ENCODE measurements around the gene OLFML2A.

Gene OLFML2A

DNA sequence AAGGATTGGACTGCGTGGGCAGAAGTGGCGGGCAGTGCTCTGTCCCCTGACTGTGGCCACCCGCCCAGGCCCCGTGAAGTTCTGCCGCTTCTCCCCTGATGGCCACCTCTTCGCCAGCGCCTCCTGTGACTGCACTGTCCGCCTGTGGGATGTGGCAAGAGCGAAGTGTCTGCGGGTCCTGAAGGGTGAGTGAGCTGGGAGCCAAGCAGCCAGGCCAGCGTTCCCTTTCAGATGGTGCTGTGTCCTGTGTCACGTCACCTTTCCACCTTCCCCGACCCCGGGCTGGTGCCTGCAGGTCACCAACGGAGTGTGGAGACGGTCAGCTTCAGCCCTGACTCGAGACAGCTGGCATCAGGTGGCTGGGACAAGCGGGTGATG lies 78.6 kb downstream of the OLFML2A start:
- FAIRE-seq = no peak
- TF ChIP-seq TAF1 (IDR thresholded peaks at IDR 0.05; ENCODE audit: borderline replicate concordance, low read depth, low read length) (no peak), POLR2AphosphoS5 (IDR thresholded peaks at IDR 0.05; ENCODE audit: low read depth, low read length) (no peak), POLR2A (IDR thresholded peaks at IDR 0.05; ENCODE audit: low read depth, low read length) (no peak)

GRCh38 chr9:124855944-124856765 lies 79.2 kb downstream of the OLFML2A start:
- FAIRE-seq (no peak), DNase-seq (ENCODE audit: insufficient read length) (no peak)
- TF ChIP-seq TAF1 (IDR thresholded peaks at IDR 0.05; ENCODE audit: borderline replicate concordance, low read depth, low read length) (no peak), POLR2A (IDR thresholded peaks at IDR 0.05; ENCODE audit: low read depth, low read length) (no peak), POLR2AphosphoS5 (IDR thresholded peaks at IDR 0.05; ENCODE audit: low read depth, low read length) (no peak)

More for the DNA sequence above, 78.6 kb downstream of the OLFML2A start:
- DNase-seq (ENCODE audit: insufficient read length) = no peak

DNA sequence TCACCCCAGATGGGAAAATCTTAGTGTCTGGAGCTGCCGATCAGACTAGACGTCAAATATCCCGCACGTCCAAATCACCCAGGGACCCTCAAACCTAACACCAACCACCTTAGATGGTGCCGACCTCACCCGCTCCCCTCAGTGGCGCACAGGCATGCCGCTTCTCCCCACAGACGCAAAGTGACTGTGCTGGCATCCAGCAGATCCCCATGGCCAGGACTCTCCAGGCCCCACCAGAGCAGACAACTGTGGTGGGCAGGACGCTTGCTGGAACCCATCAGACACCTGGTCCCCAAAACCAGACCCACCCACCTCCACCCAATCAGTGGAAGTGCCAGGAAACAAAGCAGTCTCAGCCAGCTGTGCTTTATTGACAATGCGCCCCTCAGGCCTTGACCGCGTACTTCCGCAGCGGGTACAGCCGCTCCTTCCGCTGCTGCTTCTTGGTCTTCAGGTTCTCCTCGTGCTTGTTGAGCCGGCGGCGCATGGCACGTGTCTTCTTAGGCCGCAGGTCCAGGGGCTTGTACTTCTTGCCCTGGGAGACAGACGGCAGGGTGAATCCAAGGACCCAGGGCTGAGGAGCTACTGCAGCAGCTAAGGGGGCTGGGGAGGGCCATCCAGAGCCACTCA lies 80.7 kb downstream of the OLFML2A start:
- TF ChIP-seq TAF1 (IDR thresholded peaks at IDR 0.05; ENCODE audit: borderline replicate concordance, low read depth, low read length) (no peak), POLR2A (IDR thresholded peaks at IDR 0.05; ENCODE audit: low read depth, low read length) (no peak), POLR2AphosphoS5 (IDR thresholded peaks at IDR 0.05; ENCODE audit: low read depth, low read length) (no peak)
- DNase-seq (ENCODE audit: insufficient read length) = no peak
- FAIRE-seq = no peak

- TF ChIP-seq TAF1 (IDR thresholded peaks at IDR 0.05; ENCODE audit: borderline replicate concordance, low read depth, low read length) (no peak), POLR2A (IDR thresholded peaks at IDR 0.05; ENCODE audit: low read depth, low read length) (peak; percentile 58; the same call in 1 of the 2 replicates)
- no peak for FAIRE-seq
- DNase-seq (ENCODE audit: insufficient read length) = no peak
These were observed 81.6 kb downstream of the OLFML2A start for GRCh38 chr9:124858330-124859046.

DNA sequence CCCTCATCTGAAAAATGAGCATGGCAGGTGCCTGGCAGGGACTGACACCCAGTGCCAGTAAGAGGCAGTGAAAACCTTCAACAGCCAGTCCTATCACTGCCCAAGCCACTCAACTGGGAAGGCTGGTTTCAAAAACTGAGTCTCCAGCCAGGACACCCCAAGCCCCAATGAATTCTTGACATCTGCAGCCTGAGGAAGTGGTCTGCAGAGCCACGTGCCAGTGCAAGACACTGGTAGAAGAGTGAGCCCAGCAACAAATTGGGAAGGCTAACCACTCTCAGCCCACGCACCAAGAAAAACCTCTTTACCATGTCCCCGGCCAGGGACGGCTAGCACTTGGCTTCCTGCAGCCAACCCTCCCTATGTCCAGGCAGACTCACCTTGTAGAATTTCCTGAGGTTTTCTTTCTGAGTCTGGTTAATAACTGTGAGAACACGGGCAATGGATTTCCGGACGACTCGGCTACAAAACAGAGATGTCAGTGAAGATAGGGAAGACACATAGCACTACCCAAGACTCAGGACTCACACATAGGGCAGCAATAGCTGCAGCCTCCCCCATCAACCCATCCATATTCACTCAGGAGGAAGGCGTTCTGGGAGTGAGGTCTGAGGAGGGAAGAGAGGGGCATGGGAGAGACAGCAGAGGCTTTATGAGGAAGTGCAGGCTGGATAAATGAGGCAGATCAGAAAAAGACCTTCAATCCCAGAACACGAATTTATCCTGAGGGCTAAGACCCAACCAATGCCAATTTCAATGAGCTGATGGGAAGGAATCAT lies 83.1 kb downstream of the OLFML2A start:
- DNase-seq (ENCODE audit: insufficient read length) (no peak), FAIRE-seq (no peak)
- peak; percentile 17; the same call in 1 of the 2 replicates for TF ChIP-seq POLR2A (IDR thresholded peaks at IDR 0.05; ENCODE audit: low read depth, low read length)
- peak; percentile 44 for TF ChIP-seq POLR2AphosphoS5 (IDR thresholded peaks at IDR 0.05; ENCODE audit: low read depth, low read length)
- no peak for TF ChIP-seq TAF1 (IDR thresholded peaks at IDR 0.05; ENCODE audit: borderline replicate concordance, low read depth, low read length)

DNA sequence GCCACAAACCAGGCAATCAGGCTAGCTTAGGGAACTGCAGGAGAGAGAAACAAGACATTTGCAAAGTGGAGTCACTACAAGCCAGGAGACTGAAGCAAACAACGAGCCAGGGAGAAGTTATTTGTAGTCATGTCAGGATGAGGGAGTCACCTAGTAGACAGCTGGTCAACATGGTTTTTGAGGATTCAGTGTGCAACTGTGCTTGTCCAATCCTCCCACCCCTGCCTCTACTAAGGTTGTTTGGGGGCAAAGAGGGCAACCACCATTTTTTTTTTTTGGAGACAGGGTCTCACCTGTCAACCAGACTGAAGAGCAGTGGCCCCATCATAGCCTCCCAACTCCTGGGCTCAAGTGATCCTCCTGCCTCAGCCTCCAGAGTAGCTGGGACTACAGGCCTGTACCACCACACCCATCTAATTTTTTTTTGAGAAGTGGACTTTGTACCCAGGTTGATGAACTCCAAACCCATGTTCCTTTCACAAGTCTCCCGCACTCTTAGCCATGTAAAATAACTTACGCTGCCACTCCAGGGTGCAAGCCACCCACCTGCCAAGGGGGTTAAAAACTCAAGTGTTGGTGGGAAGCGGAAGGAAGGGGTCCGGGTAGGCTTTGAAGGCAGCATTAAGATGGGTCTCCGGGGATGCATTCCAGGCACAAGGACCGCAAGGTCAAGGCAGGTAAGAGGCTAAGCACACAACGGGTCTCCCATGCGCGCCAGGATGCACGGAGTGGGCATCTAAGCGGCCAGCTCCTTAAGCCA lies 83.8 kb downstream of the OLFML2A start:
- DNase-seq (ENCODE audit: insufficient read length) (no peak), FAIRE-seq (no peak)
- no peak for TF ChIP-seq TAF1 (IDR thresholded peaks at IDR 0.05; ENCODE audit: borderline replicate concordance, low read depth, low read length)
- TF ChIP-seq POLR2AphosphoS5 (IDR thresholded peaks at IDR 0.05; ENCODE audit: low read depth, low read length) = no peak; the same call in 1 of the 2 replicates
- TF ChIP-seq POLR2A (IDR thresholded peaks at IDR 0.05; ENCODE audit: low read depth, low read length) = no peak

DNA sequence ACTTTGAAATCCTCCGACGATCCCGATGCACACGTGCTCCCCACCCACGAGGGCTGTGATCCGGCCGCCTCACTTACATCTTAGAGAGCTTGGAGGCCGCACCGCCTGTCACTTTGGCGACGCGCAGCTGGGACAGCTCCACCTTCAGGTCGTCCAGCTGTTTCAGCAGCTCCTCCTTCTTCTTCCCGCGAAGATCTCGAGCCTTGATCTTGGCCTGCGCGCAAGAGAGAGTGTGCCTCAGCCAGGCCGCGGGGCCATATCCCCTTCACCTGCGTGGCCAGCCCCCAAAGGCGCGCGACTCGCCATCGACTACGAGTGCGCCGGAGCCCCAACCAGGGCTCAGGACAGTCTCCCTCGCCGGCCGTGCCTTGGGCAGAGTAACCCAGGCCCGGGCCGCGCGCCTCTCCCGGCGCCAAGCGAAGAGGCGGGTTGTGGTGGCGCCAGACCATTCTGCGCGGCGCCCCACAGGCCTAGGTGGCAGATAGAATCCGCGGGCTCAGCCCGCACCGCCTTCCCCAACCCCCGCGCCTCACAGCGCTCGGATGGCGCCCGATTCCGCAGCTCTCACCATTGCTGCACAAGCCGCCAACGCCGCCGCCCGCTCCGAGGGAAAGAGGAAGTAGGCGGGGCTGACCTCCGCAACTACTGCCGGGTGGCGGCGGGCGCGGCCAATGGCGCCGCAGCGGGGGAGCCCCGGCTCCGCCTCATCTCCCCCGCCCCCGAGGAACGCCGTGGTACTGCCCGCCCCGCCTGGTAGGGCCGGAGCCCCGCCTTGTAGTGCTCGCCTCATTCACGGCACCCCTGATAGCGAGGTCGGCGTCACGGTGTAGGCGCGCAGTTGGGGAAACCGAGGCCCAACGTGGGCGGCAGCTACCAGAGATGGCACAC lies 84.7 kb downstream of the OLFML2A start, which contains the start of the genes ARPC5L and RPL35:
Gene ARPC5L (plus strand): TSS at position 789 of the 888 bp plus-strand sequence. CDS start 7,161 bp downstream, outside the sequence.
Gene RPL35 (minus strand): TSS at position 616 of the 888 bp plus-strand sequence. CDS start 45 bp downstream, at position 571.
- peak; percentile 94 for FAIRE-seq
- TF ChIP-seq TAF1 (IDR thresholded peaks at IDR 0.05; ENCODE audit: borderline replicate concordance, low read depth, low read length) (peak; percentile 99), POLR2A (IDR thresholded peaks at IDR 0.05; ENCODE audit: low read depth, low read length) (peak; percentile 97), POLR2AphosphoS5 (IDR thresholded peaks at IDR 0.05; ENCODE audit: low read depth, low read length) (peak; percentile 94)

GRCh38 chr9:124863371-124863871 lies 86.5 kb downstream of the OLFML2A start:
- FAIRE-seq (no peak), DNase-seq (ENCODE audit: insufficient read length) (no peak)

More for the DNA sequence above, 84.7 kb downstream of the OLFML2A start, which contains the start of the genes ARPC5L and RPL35:
- DNase-seq (ENCODE audit: insufficient read length) = peak; percentile 98

More at GRCh38 chr9:124863371-124863871, 86.5 kb downstream of the OLFML2A start:
- no peak for TF ChIP-seq POLR2A (IDR thresholded peaks at IDR 0.05; ENCODE audit: low read depth, low read length)
- no peak for TF ChIP-seq POLR2AphosphoS5 (IDR thresholded peaks at IDR 0.05; ENCODE audit: low read depth, low read length)

Measured in GM12892 (cell line).